Pericardium fibroblast (primary cell): ENCODE results near the gene RBM20. TPM values are rescaled to one million over a fixed set of nuclear protein-coding genes. Genes with fewer than 3 reads are reported as not detected.

Experiments
- total RNA-seq: library from RNA; depleted of rRNA; stranded (reverse); fragments of >200 nt; gene quantifications from 2 replicates; pipeline ENCODE4 v1.2.3, GENCODE V29; 2015

The RBM20 gene
- 0.12 TPM in 1 of 2 replicates, not detected in the other for total RNA-seq

DNA sequence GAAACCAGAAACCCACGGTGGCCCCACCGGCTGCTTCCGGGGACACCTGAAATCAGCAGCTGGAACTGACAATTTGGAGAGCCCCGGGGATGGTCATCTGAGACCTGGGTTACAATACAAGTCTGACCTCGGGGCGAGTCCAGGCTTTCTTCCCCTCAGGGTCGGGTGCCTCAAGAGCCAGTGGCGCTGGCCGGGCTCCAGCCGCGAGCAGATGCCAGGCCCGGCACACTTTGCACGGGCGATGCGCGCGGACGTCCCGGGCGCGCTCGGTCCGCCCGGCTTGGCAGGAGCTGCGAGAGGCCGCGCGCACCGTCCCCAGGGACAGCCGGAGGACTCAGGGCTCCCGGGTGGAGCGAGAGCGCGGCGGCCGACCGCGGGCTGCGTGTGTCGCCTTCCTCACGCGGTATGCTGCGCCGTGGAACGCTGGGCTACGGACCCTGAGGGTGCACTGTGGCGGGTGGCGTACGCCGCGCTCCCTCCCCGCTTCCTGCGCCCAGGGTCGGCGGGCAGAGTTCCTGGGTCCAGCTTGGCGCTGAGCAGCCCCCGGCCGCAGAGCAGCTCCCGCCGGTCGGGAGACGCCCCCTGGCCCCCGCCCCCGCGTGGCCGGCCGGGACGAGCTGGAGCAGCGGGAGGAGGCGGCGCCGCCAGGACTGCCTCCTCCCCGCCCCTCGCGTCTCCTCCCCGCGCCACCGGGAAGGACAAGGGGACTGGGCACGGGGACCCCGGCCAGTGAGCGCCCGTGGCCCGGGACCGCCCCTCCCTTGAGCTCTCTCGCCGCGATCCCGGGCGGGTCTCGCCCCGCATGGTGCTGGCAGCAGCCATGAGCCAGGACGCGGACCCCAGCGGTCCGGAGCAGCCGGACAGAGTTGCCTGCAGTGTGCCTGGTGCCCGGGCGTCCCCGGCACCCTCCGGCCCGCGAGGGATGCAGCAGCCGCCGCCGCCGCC lies at the start of gene RBM20:
RBM20 (plus strand) TSS at position 684 of the 945 bp plus-strand sequence; CDS start at position 803, 119 bp downstream.

DNA sequence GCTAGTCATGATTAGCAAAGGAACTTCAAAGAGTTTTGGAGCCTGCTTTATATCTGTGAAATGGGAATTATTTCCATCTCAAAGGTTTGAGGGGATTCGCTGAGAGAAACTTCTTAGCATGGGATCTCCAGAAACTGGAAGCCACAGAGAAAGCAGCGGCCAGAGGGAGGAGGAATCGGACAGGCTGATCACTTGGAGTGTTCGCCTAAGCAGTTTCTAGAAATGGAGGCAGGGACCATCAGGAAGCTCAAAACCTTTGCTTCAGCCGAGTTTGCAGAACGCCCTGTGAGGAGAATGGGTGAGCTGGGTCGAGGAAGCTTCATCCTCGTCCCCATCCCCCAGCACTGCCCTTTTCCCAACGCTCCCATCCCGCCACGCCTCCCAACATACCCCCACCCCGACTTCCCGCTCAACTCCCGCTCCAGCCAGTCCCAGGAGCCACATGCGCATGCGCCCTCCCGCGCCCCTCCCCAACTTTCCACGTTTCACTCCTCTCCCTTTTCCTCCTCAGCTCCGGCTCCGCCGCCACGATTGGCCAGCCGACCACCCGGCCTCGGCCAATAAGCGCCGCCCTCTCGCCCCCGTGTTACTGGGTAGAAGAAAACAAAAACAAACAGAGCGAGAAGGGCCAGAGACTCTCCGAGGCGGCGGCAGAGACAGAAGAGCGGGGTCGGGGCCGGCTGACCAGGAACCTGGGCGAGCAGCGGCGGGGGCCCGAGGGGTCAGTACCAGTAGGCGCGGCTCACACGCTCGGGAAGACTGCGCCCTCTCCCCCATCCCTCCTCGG lies 227.4 kb downstream of the RBM20 start, which contains the start of gene PDCD4:
PDCD4 (plus strand) TSS at position 631 of the 787 bp plus-strand sequence. CDS start 4,100 bp downstream, outside the sequence.

Other genes starting within 250 kb of the RBM20 start
- gene DUSP5, start 146.4 kb upstream of the RBM20 start, total RNA-seq, result 6.3 and 6.8 TPM in 2 replicates
- gene SMC3, start 76.6 kb upstream of the RBM20 start, total RNA-seq, result 15.7 and 17.3 TPM in 2 replicates
- gene PDCD4, start 227.6 kb downstream of the RBM20 start, total RNA-seq, result 19.6 and 85.8 TPM in 2 replicates